H9 (cell line): ENCODE measurements around the gene ANO10. TPM values are rescaled to one million over a fixed set of nuclear protein-coding genes. Genes with fewer than 3 reads are reported as not detected.

Experiments
- DNase-seq: peaks from one replicate; pipeline ENCODE4 v3.0.0-alpha.2; 2017
- H2AFZ ChIP-seq: one replicate; pipeline ENCODE4 v1.6.1; 2013; ENCODE audit warnings: mild to moderate bottlenecking, low read length, control low read depth, moderate library complexity
- H2AK5ac ChIP-seq: 2 replicates; pipeline ENCODE4 v1.6.1; 2013; ENCODE audit warnings: low read length, control low read depth, mixed read lengths; ENCODE audit not compliant: insufficient read length
- H2BK120ac ChIP-seq: one replicate; pipeline ENCODE4 v1.6.1; 2013; ENCODE audit warnings: low read depth, mild to moderate bottlenecking, low read length, control low read depth, inconsistent platforms; ENCODE audit not compliant: poor library complexity, severe bottlenecking
- H2BK12ac ChIP-seq: 2 replicates; pipeline ENCODE4 v1.6.1; 2013; ENCODE audit warnings: low read length, control low read depth, mixed read lengths, low read depth; ENCODE audit not compliant: insufficient read length
- H2BK15ac ChIP-seq: 2 replicates; pipeline ENCODE4 v1.6.1; 2013; ENCODE audit warnings: low read depth, low read length, control low read depth
- H2BK20ac ChIP-seq: one replicate; pipeline ENCODE4 v1.6.1; 2013; ENCODE audit warnings: low read depth, mild to moderate bottlenecking, low read length, control low read depth, inconsistent platforms; ENCODE audit not compliant: poor library complexity, severe bottlenecking
- H2BK5ac ChIP-seq: 2 replicates; pipeline ENCODE4 v1.6.1; 2013; ENCODE audit warnings: low read length, control low read depth, mixed read lengths; ENCODE audit not compliant: insufficient read length
- H3K14ac ChIP-seq: 2 replicates; pipeline ENCODE4 v1.6.1; 2013; ENCODE audit warnings: low read length, control low read depth; ENCODE audit not compliant: insufficient read depth
- H3K18ac ChIP-seq: 2 replicates; pipeline ENCODE4 v1.6.1; 2013; ENCODE audit warnings: low read depth, mild to moderate bottlenecking, mixed read lengths, low read length, control low read depth; ENCODE audit not compliant: insufficient read length
- H3K23ac ChIP-seq: 2 replicates; pipeline ENCODE4 v1.6.1; 2013; ENCODE audit warnings: low read length, control low read depth, mixed read lengths, low read depth; ENCODE audit not compliant: insufficient read length
- H3K23me2 ChIP-seq: 2 replicates; pipeline ENCODE4 v1.6.1; 2013; ENCODE audit warnings: low read depth, mild to moderate bottlenecking, mixed read lengths, low read length, control low read depth; ENCODE audit not compliant: insufficient read length, poor library complexity, severe bottlenecking
- H3K27ac ChIP-seq: 2 replicates; pipeline ENCODE4 v1.5.1; 2013; ENCODE audit warnings: low read length, control low read depth, mixed read lengths, low read depth; ENCODE audit not compliant: insufficient read length
- H3K27me3 ChIP-seq: 2 replicates; pipeline ENCODE4 v1.6.1; 2013; ENCODE audit warnings: low read length, control low read depth, inconsistent platforms; ENCODE audit not compliant: insufficient read depth
- H3K4ac ChIP-seq: 2 replicates; pipeline ENCODE4 v1.6.1; 2013; ENCODE audit warnings: low read depth, mild to moderate bottlenecking, control low read depth, inconsistent platforms, low read length, moderate library complexity
- H3K4me1 ChIP-seq: 2 replicates; pipeline ENCODE4 v1.6.1; 2013; ENCODE audit warnings: low read length, control low read depth, inconsistent platforms; ENCODE audit not compliant: insufficient read depth
- H3K4me2 ChIP-seq: 2 replicates; pipeline ENCODE4 v1.6.1; 2013; ENCODE audit warnings: low read length, control low read depth, mixed read lengths; ENCODE audit not compliant: insufficient read length, insufficient read depth
- H3K56ac ChIP-seq: 2 replicates; pipeline ENCODE4 v1.6.1; 2013; ENCODE audit warnings: low read depth, mild to moderate bottlenecking, mixed read lengths, low read length, control low read depth; ENCODE audit not compliant: insufficient read length
- H3K79me1 ChIP-seq: 2 replicates; pipeline ENCODE4 v1.6.1; 2013; ENCODE audit warnings: low read depth, mild to moderate bottlenecking, moderate library complexity, low read length, control low read depth, inconsistent platforms; ENCODE audit not compliant: insufficient read depth, poor library complexity, severe bottlenecking
- H3K79me2 ChIP-seq: 2 replicates; pipeline ENCODE4 v1.6.1; 2013; ENCODE audit warnings: low read length, control low read depth, inconsistent platforms; ENCODE audit not compliant: insufficient read depth
- H3K9ac ChIP-seq: 2 replicates; pipeline ENCODE4 v1.6.1; 2013; ENCODE audit warnings: low read length, control low read depth, mixed read lengths; ENCODE audit not compliant: insufficient read length; ENCODE audit errors: extremely low read depth
- H3K9me3 ChIP-seq: one replicate; pipeline ENCODE4 v1.6.1; 2013; ENCODE audit warnings: low read depth, low read length, inconsistent platforms; ENCODE audit not compliant: control insufficient read depth
- H3T11ph ChIP-seq: one replicate; pipeline ENCODE4 v1.6.1; 2013; ENCODE audit warnings: mild to moderate bottlenecking, low read length, control low read depth, inconsistent platforms
- H4K20me1 ChIP-seq: one replicate; pipeline ENCODE4 v1.6.1; 2013; ENCODE audit not compliant: control insufficient read depth, insufficient read length, insufficient read depth
- H4K5ac ChIP-seq: 2 replicates; pipeline ENCODE4 v1.6.1; 2013; ENCODE audit warnings: low read depth, mild to moderate bottlenecking, mixed read lengths, low read length, control low read depth; ENCODE audit not compliant: insufficient read length
- H4K8ac ChIP-seq: replicated peaks from 2 replicates; pipeline ENCODE4 v1.6.1; 2013; ENCODE audit warnings: low read length, control low read depth, mixed read lengths, low read depth; ENCODE audit not compliant: insufficient read length
- H4K91ac ChIP-seq: 2 replicates; pipeline ENCODE4 v1.6.1; 2013; ENCODE audit warnings: low read depth, mild to moderate bottlenecking, moderate library complexity, mixed read lengths, low read length, control low read depth; ENCODE audit not compliant: insufficient read length
- H3K27ac Mint-ChIP-seq, 3 experiments: 2 replicates in 2 of 3; 3 replicates in 1 of 3; pipeline ENCODE4 v1.8.0; 2020 to 2021; ENCODE audit warnings: mixed read lengths in 3 of 3, mild to moderate bottlenecking in 1 of 3, moderate library complexity in 1 of 3
- H3K27me3 Mint-ChIP-seq: 2 replicates; pipeline ENCODE4 v1.8.0; 2021; ENCODE audit warnings: low read depth, mild to moderate bottlenecking, moderate library complexity, mixed read lengths
- H3K36me3 Mint-ChIP-seq, 3 experiments: 2 replicates in 2 of 3; 3 replicates in 1 of 3; pipeline ENCODE4 v1.8.0; 2020 to 2021; ENCODE audit warnings: low read depth in 3 of 3, mixed read lengths in 3 of 3; ENCODE audit not compliant: insufficient read depth in 1 of 3
- H3K4me1 Mint-ChIP-seq, 2 experiments: 2 replicates each; pipeline ENCODE4 v1.8.0; 2020; ENCODE audit warnings: mixed read lengths in 2 of 2
- H3K4me3 Mint-ChIP-seq, 2 experiments: 2 replicates in 1 of 2; 3 replicates in 1 of 2; pipeline ENCODE4 v1.8.0; 2020 to 2021; ENCODE audit warnings: mild to moderate bottlenecking in 2 of 2, mixed read lengths in 2 of 2, moderate library complexity in 1 of 2
- H3K9me3 Mint-ChIP-seq, 2 experiments: 2 replicates in 1 of 2; 3 replicates in 1 of 2; pipeline ENCODE4 v1.8.0; 2020; ENCODE audit warnings: mild to moderate bottlenecking in 2 of 2, mixed read lengths in 2 of 2, moderate library complexity in 1 of 2
- CTCF ChIP-seq: fragments of 200-600 bp; sonication (generic); conservative IDR thresholded peaks from 3 replicates; pipeline ENCODE4 v1.8.0; 2021; ENCODE audit warnings: antibody characterized with exemption, mild to moderate bottlenecking
- total RNA-seq: library from RNA; stranded (reverse); gene quantifications from 2 replicates; pipeline ENCODE4 v1.2.1, GENCODE V29; 2021

ANO10 gene
- total RNA-seq, 1 experiment from 2014 or later, result 38.7 TPM

GRCh38 chr3:43435706-43436105 lies 186.1 kb downstream of the ANO10 start:
- Histone ChIP-seq H3K4ac (no peak overlapping the region), H2BK12ac (no peak overlapping the region), H3K27ac (no peak overlapping the region), H4K20me1 (no peaks in the 10 kb centered on the region), H3K79me1 (no peaks in the 10 kb centered on the region), H3K9ac (no peak overlapping the region), H3T11ph (no peak overlapping the region), H2BK120ac (no peak overlapping the region), H2AK5ac (no peak overlapping the region), H3K18ac (no peak overlapping the region), H2BK5ac (no peak overlapping the region), H3K27me3 (no peaks in the 10 kb centered on the region), H2BK20ac (no peak overlapping the region), H3K56ac (no peak overlapping the region), H3K4me2 (no peak overlapping the region), H3K23ac (no peak overlapping the region), H3K9me3 (no peaks in the 10 kb centered on the region), H4K5ac (no peak overlapping the region), H2AFZ (no peak overlapping the region), H3K4me1 (peaks cover 9% of the 10 kb centered on the region), H4K91ac (no peak overlapping the region), H3K79me2 (no peaks in the 10 kb centered on the region), H3K23me2 (no peaks in the 10 kb centered on the region), H4K8ac (no peak overlapping the region), H3K14ac (no peak overlapping the region), H2BK15ac (no peak overlapping the region)
- peaks cover 21 to 36% (median 27%) of the 10 kb centered on the region in 3 experiments; a peak in 6 of 7 replicates for H3K36me3 Mint-ChIP-seq
- H3K27me3 Mint-ChIP-seq, result no peaks in the 10 kb centered on the region
- peaks cover 8 to 13% of the 10 kb centered on the region in 2 experiments; a peak in 4 of 5 replicates for H3K9me3 Mint-ChIP-seq
- H3K4me3 Mint-ChIP-seq, result no peak overlapping the region
- peaks cover 16 to 21% of the 10 kb centered on the region in 2 experiments for H3K4me1 Mint-ChIP-seq
- H3K27ac Mint-ChIP-seq, result no peak overlapping the region
- no peak for DNase-seq
- no peak for TF ChIP-seq CTCF
